ACC112 (cell line): ENCODE data around the gene HDGFL3.

ENCODE experiments used
- H2AFZ ChIP-seq: fragments of 200-600 bp; sonication (generic); one replicate; pipeline ENCODE4 v1.6.0; 2017; ENCODE audit warnings: antibody characterized with exemption, low read length; ENCODE audit not compliant: unreplicated experiment
- H3K27ac ChIP-seq: fragments of 200-600 bp; sonication (generic); 2 replicates; pipeline ENCODE4 v1.5.1; 2014; ENCODE audit warnings: low read depth, mild to moderate bottlenecking, antibody characterized with exemption, low read length, moderate library complexity
- H3K27me3 ChIP-seq: fragments of 200-600 bp; sonication (generic); 2 replicates; pipeline ENCODE4 v1.6.1; 2014; ENCODE audit warnings: mild to moderate bottlenecking, antibody characterized with exemption, low read length, moderate library complexity, mixed read lengths; ENCODE audit not compliant: insufficient read depth
- H3K36me3 ChIP-seq: fragments of 200-600 bp; sonication (generic); 2 replicates; pipeline ENCODE4 v1.6.1; 2016; ENCODE audit warnings: mild to moderate bottlenecking, antibody characterized with exemption, low read length, moderate library complexity, mixed read lengths; ENCODE audit not compliant: insufficient read depth
- H3K4me1 ChIP-seq: fragments of 200-600 bp; sonication (generic); one replicate; pipeline ENCODE4 v1.6.1; 2016; ENCODE audit warnings: low read length, mixed read lengths; ENCODE audit not compliant: insufficient read depth, unreplicated experiment, control insufficient read depth
- H3K4me3 ChIP-seq: fragments of 200-600 bp; sonication (generic); 2 replicates; pipeline ENCODE4 v1.5.1; 2014; ENCODE audit warnings: mild to moderate bottlenecking, low read depth, low read length
- H3K79me2 ChIP-seq: fragments of 200-600 bp; sonication (generic); one replicate; pipeline ENCODE4 v1.6.0; 2016; ENCODE audit warnings: low read length; ENCODE audit not compliant: control insufficient read depth, unreplicated experiment, insufficient read depth

The HDGFL3 gene

DNA sequence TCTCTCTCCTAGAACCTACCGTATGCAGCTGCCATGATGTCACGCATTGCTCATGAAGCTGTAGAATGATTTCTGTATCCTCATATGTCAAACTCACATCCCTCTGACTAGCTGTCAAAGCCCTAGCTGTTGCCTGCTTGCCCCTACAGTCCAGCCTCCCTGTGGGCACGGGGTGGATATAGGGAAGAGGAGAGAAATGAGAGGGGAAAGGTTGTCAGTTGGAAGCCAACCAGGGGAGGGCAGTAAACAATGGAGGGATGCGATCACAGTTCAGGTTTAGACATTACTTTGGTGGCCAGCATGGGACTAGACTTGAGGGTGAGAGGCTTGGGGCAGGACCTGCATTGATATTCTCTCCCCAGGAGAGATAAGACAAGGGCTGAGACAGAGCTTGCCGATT, 1.7 kb upstream of the HDGFL3 start:
- Histone ChIP-seq H3K4me1 (peaks cover 20% of the 10 kb centered on the region), H3K27ac (no peak overlapping the region), H3K36me3 (no peaks in the 10 kb centered on the region), H3K4me3 (no peak overlapping the region), H2AFZ (no peak overlapping the region), H3K27me3 (no peaks in the 10 kb centered on the region), H3K79me2 (peaks cover 26% of the 10 kb centered on the region)

DNA sequence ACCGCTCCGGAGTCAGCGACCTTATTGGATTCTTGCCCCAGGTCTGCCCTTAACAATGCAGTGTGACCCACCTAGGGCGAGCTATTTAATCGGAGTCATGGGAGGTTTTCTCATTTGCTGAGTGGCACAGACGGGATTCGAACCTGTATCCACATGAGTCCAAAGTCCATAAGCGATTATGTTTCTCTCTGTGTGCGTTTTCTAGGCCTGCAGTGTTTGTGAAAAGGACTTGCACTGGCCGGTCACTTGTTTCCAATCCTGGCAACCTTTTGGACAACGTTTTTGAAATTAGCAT, 691 bp upstream of the HDGFL3 start:
- Histone ChIP-seq H3K4me1 (peaks cover 23% of the 10 kb centered on the region), H3K79me2 (peaks cover 35% of the 10 kb centered on the region), H2AFZ (peak overlapping the region; percentile 90), H3K4me3 (peak overlapping the region; percentile 95), H3K27ac (no peak overlapping the region), H3K36me3 (no peaks in the 10 kb centered on the region), H3K27me3 (no peaks in the 10 kb centered on the region)

DNA sequence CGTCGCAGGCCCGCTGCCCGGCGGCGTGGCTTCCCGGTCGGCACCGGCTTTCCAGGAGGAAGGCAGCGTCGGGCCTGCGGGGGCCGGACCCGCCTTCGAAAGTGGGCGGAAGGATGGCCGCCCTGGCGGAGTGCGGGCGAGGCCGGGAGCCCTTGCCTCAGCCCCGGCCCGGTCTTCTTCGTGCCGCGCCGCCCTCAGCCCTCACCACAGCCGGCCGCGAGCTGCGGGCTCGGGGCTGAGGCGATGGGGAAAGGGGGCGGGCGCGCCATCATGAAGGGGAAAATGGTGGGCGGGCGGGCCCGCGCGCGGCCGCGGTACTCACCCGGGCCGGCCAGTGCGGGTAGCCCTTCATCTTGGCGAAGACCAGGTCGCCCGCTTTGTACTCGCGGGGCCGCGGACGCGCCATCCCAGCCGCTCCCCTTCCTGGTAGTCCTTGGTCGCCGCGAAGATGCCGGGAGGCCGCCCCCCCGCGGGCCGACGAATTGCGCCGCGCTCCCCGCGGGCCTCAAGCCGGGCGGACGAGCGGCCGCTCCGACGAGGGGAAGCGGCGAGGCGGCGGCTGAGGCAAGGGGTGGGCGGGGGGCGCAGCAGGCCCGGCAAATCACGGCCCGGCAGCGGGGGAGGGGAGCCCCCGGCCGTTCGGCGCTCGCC, 489 bp downstream of the HDGFL3 start:
- H3K36me3 ChIP-seq = no peaks in the 10 kb centered on the region
- peaks cover 35% of the 10 kb centered on the region for H3K4me1 ChIP-seq
- peaks cover 46% of the 10 kb centered on the region for H3K79me2 ChIP-seq
- peak overlapping the region; percentile 95 for H3K4me3 ChIP-seq
- peak overlapping the region; percentile 88 for H2AFZ ChIP-seq
- H3K27ac ChIP-seq = peak overlapping the region; percentile 65
- no peaks in the 10 kb centered on the region for H3K27me3 ChIP-seq

DNA sequence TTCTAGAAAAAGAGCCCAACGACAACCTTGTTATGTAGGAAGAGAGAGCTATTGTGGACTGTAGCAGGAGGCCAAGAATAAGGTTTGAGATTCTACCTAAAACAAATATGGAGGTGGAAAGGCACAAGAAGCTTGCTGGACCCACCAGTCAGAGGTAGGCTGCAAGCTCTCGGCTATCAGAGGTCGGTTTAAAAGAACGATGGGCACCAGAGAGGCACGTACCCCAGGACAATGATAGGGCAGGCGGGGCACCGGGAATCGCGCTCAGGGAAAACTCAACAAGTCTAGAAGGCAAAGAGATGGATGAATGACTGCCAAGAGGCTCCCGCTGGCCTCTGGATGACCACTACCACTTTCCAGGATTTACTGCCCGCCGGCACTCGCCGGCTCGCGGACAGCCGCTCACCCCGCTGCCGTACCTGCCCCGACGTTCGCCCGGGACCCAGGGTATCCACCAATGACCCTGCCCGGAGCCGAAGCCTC, 1.1 kb downstream of the HDGFL3 start:
- H2AFZ ChIP-seq = peak overlapping the region; percentile 88
- no peaks in the 10 kb centered on the region for H3K36me3 ChIP-seq
- H3K27ac ChIP-seq = peak overlapping the region; percentile 65
- H3K4me1 ChIP-seq = peaks cover 37% of the 10 kb centered on the region
- H3K79me2 ChIP-seq = peaks cover 52% of the 10 kb centered on the region
- H3K27me3 ChIP-seq = no peaks in the 10 kb centered on the region
- peak overlapping the region; percentile 95 for H3K4me3 ChIP-seq

DNA sequence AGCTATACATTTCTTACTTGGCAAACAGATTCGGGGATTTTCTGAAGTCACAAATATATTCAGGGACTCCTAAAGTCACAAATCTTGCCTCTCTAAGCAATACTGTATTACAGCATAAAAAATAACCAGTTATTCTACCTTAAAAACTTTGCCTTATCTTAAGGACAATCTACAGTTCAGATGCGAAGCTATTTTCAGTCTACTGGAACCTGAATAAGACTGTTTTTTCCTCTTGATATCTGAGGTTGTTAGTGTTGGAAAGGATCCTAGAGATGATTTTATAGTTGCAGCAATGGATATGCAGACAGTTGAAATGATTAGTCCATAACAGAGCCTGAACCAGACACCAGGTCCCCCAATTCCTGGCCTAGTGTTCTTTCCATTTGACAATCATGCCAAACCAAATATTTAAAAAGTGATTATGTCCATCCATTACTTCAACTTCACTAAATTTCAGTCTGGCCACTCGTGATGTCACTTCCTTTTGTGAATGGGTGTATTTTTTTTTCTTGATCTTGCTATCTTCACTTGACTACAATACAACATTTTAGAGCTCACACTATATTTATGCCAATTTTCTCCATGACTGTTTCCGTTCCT, 1.8 kb downstream of the HDGFL3 start:
- H3K27me3 ChIP-seq = no peaks in the 10 kb centered on the region
- H3K4me1 ChIP-seq = peaks cover 37% of the 10 kb centered on the region
- H3K79me2 ChIP-seq = peaks cover 60% of the 10 kb centered on the region
- no peaks in the 10 kb centered on the region for H3K36me3 ChIP-seq
- H2AFZ ChIP-seq = peak overlapping the region; percentile 88
- H3K4me3 ChIP-seq = peak overlapping the region; percentile 95
- H3K27ac ChIP-seq = peak overlapping the region; percentile 65

DNA sequence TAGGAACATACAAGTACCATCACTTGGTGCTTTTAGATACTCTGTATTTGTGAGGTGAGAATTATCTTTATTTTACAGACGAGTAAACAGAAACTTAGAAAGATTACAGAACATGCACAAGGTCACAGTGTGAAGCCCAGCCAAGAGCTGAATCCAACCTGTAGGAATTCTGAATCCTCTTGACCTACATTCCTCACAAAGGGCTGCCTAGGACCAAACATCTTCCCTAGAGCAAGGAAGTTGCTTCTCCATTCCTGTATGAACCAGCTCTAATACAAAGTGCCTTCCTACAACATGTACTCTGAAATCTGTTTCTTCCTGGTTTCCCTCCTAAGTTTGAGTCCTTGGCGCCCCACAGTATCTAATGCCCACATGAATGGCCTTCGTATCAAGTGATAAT, 2.9 kb downstream of the HDGFL3 start:
- Histone ChIP-seq H3K4me1 (peaks cover 37% of the 10 kb centered on the region), H3K79me2 (peaks cover 67% of the 10 kb centered on the region), H2AFZ (no peak overlapping the region), H3K36me3 (no peaks in the 10 kb centered on the region), H3K4me3 (peak overlapping the region; percentile 95), H3K27ac (no peak overlapping the region), H3K27me3 (no peaks in the 10 kb centered on the region)

DNA sequence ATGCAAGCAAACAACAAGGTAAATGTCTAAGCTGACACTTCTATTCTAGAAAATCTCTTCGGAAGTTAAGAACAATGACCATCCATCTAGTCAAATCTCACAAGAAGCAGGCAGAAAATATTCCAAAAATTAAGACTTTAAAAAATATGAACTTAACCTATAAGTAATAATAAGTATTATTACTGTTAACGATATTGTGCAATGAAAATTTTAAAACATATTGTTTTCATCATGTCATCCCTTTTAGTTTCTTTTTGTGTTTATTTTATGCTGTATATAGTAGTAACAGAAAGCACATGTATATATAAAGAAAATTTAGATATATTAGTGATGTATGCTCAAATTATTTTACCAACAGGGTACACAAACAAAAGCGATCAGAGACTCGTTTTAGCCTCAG, 4.1 kb downstream of the HDGFL3 start:
- Histone ChIP-seq H3K27me3 (no peaks in the 10 kb centered on the region), H3K79me2 (peaks cover 78% of the 10 kb centered on the region), H3K4me1 (peaks cover 36% of the 10 kb centered on the region), H2AFZ (no peak overlapping the region), H3K4me3 (no peak overlapping the region), H3K27ac (no peak overlapping the region), H3K36me3 (no peaks in the 10 kb centered on the region)

DNA sequence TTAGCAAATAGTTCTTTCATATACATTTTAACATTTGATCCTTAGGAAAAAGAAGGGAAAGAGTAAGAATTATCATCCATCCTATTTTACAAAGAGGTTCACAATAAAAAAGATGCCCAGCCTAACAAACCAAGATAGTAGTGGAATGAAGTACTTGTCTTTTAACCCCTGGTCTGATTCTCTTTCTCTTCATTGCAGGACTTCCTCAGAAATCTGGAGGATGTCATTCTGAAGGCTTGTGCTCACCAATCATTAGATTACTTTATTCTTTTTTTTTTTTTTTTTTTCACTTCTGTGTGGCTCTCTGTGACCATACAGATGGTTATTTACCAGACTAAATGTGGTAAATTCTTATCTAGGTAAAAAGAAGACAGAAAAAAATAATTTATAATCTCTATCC, 7.0 kb downstream of the HDGFL3 start:
- no peaks in the 10 kb centered on the region for H3K27me3 ChIP-seq
- H3K79me2 ChIP-seq = peaks cover 82% of the 10 kb centered on the region
- H2AFZ ChIP-seq = no peak overlapping the region
- peaks cover 30% of the 10 kb centered on the region for H3K4me1 ChIP-seq
- no peak overlapping the region for H3K4me3 ChIP-seq
- H3K36me3 ChIP-seq = no peaks in the 10 kb centered on the region
- peak overlapping the region; percentile 0; the same call in 1 of the 2 replicates for H3K27ac ChIP-seq

DNA sequence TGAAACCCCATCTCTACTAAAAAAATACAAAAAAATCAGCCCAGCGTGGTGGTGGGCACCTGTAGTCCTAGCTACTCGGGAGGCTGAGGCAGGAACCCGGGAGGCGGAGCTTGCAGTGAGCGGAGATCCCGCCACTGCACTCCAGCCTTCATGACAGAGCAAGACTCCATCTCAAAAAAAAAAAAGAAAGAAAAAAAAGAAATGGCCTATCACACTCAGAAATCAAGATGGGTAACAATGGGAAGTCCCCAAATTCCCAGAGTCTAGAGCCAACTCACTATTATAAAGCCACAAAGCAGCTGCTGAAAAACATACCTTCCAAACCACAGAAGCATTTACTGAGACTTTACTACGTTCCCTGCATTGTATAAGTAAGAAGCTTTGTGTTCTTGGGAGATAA, 7.5 kb downstream of the HDGFL3 start:
- Histone ChIP-seq H3K4me3 (no peak overlapping the region), H2AFZ (no peak overlapping the region), H3K36me3 (no peaks in the 10 kb centered on the region), H3K27me3 (no peaks in the 10 kb centered on the region), H3K4me1 (peaks cover 25% of the 10 kb centered on the region), H3K79me2 (peaks cover 81% of the 10 kb centered on the region), H3K27ac (peak overlapping the region; percentile 0; the same call in 1 of the 2 replicates)

DNA sequence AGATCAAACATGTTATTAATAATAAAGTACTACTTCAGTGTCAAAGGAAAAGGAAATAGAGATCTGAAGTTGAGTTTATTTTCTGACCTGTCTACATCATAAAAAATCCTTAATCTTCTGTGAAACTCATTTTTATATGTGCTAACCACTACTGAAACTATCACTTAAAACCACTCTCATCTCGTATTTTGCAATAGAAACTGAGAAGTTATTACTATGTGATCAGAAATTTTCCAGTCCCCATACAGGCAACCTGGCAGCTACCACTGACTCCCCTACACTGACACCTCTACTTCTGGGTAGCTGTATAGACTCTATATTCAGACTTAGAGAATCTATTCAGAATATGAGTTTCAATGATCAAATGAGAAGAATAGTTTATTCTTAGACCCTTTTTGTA, 8.3 kb downstream of the HDGFL3 start:
- H3K27ac ChIP-seq = no peak overlapping the region
- no peaks in the 10 kb centered on the region for H3K27me3 ChIP-seq
- H3K4me3 ChIP-seq = no peak overlapping the region
- no peaks in the 10 kb centered on the region for H3K36me3 ChIP-seq
- H3K4me1 ChIP-seq = peaks cover 17% of the 10 kb centered on the region
- peaks cover 80% of the 10 kb centered on the region for H3K79me2 ChIP-seq
- no peak overlapping the region for H2AFZ ChIP-seq

DNA sequence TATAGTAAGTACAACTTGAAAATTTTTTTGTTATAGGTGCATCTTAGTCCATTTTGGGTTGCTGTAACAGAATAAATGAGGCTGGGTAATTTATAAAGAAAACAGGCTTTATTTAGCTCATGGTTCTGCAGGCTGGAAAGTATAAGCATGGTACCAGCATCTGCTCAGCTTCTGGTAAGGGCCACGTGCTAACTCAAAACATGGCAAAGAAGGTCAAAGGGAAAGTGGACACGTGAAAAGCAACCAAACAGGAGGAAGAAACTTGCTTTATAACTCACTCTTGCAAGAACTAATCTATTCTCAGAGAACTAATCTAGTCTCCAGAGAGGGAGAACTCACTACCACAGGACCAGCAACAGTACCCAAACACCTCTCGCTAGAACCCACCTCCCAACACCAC, 9.1 kb downstream of the HDGFL3 start:
- Histone ChIP-seq H3K27me3 (no peaks in the 10 kb centered on the region), H3K4me1 (peaks cover 15% of the 10 kb centered on the region), H2AFZ (no peak overlapping the region), H3K4me3 (no peak overlapping the region), H3K36me3 (no peaks in the 10 kb centered on the region), H3K27ac (no peak overlapping the region), H3K79me2 (peaks cover 81% of the 10 kb centered on the region)
